K562 (cell line): ENCODE measurements around the gene GPR39. TPM values are rescaled to one million over a fixed set of nuclear protein-coding genes. Genes with fewer than 3 reads are reported as not detected.

ENCODE experiments used
- ATAC-seq: fragments of 200-7000 bp; cut with Tn5 transposase; 3 replicates; pipeline ENCODE4 v1.9.1; 2020; ENCODE audit warnings: moderate library complexity
- BruUV-seq: library from RNA; stranded (reverse); fragments of 400-500 nt; replicated peaks from 2 replicates; lab custom pipeline; 2021; lab: Mats Ljungman, UMichigan
- CTCF ChIA-PET: fragments of 300-600 bp; formaldehyde crosslinking; extraction: SDS; loops from one replicate; lab custom pipeline; 2021; ENCODE audit warnings: low intra/inter-chr PET ratio; lab: Yijun Ruan, JAX
- POLR2A ChIA-PET: fragments of 300-600, 350-650 bp; sonication (Branson Sonifier 250); formaldehyde crosslinking; extraction: SDS; loops from one replicate; lab custom pipeline; 2021; ENCODE audit warnings: antibody characterized with exemption, inconsistent platforms; lab: Yijun Ruan, JAX
- DNase-seq, 4 experiments: peaks; one replicate each; pipeline versions ENCODE4 v3.0.0 to v3.0.0-alpha.2; 2011 to 2018; ENCODE audit warnings: low spot score in 3 of 4, mixed read lengths in 3 of 4; ENCODE audit errors: extremely low read depth in 1 of 4
- FAIRE-seq: peaks from 2 replicates; lab custom pipeline; 2011; peaks lifted over from hg19 to GRCh38; lab: Jason Lieb, UNC
- H2AFZ ChIP-seq: 2 replicates; pipeline ENCODE4 v1.6.0; 2011; ENCODE audit warnings: low read depth, low read length, control low read depth, inconsistent platforms
- H3K27ac ChIP-seq: fragments of 200-600 bp; 3 replicates; pipeline ENCODE4 v1.8.0; 2011; ENCODE audit warnings: low read depth, mild to moderate bottlenecking, control low read depth, inconsistent platforms, low read length, moderate library complexity, mixed read lengths; ENCODE audit errors: extremely low read depth
- H3K27me3 ChIP-seq, 2 experiments: fragments of 300-600 bp in 1 of 2; 2 replicates in 1 of 2; 3 replicates in 1 of 2; pipeline versions ENCODE4 v1.6.0 to v1.8.0; 2011; ENCODE audit warnings: inconsistent platforms in 2 of 2, low read length in 2 of 2, mild to moderate bottlenecking in 1 of 2, mixed read lengths in 1 of 2, moderate library complexity in 1 of 2; ENCODE audit not compliant: control insufficient read depth in 2 of 2, insufficient read depth in 2 of 2
- H3K36me3 ChIP-seq: fragments of 300-600 bp; 3 replicates; pipeline ENCODE4 v1.8.0; 2011; ENCODE audit warnings: mild to moderate bottlenecking, low read length, inconsistent platforms; ENCODE audit not compliant: control insufficient read depth, insufficient read depth
- H3K4me1 ChIP-seq, 2 experiments: fragments of 200-600 bp in 1 of 2; replicated peaks in 1 of 2; 2 replicates in 1 of 2; 3 replicates in 1 of 2; pipeline versions ENCODE4 v1.5.1 to v1.8.0; 2011; ENCODE audit warnings: inconsistent platforms in 2 of 2, low read length in 2 of 2, mild to moderate bottlenecking in 1 of 2, mixed read lengths in 1 of 2, moderate library complexity in 1 of 2; ENCODE audit not compliant: control insufficient read depth in 2 of 2, insufficient read depth in 2 of 2
- H3K4me2 ChIP-seq: 2 replicates; pipeline ENCODE4 v1.6.1; 2011; ENCODE audit warnings: low read length, control low read depth, inconsistent platforms, mixed read lengths; ENCODE audit not compliant: insufficient read depth
- H3K4me3 ChIP-seq: fragments of 200-600 bp; sonication (generic), shearing (Covaris generic); 2 replicates; pipeline ENCODE4 v1.5.1; 2016; ENCODE audit warnings: control low read depth, inconsistent platforms
- H3K79me2 ChIP-seq: fragments of 200-600 bp; 3 replicates; pipeline ENCODE4 v1.8.0; 2011; ENCODE audit warnings: low read length, inconsistent platforms; ENCODE audit not compliant: control insufficient read depth, insufficient read depth
- H3K9ac ChIP-seq, 2 experiments: 2 replicates each; pipeline versions ENCODE4 v1.6.0 to v1.6.1; 2011; ENCODE audit warnings: low read depth in 2 of 2, low read length in 2 of 2, control low read depth in 1 of 2, inconsistent platforms in 1 of 2, mild to moderate bottlenecking in 1 of 2, mixed read lengths in 1 of 2; ENCODE audit not compliant: insufficient read depth in 1 of 2
- H3K9me1 ChIP-seq: one replicate; pipeline ENCODE4 v1.6.0; 2011; ENCODE audit warnings: inconsistent platforms, mild to moderate bottlenecking, low read length, moderate library complexity; ENCODE audit not compliant: control insufficient read depth, insufficient read depth
- H3K9me3 ChIP-seq: replicated peaks from 2 replicates; pipeline ENCODE4 v1.5.1; 2011; ENCODE audit warnings: low read depth, low read length, inconsistent platforms; ENCODE audit not compliant: control insufficient read depth, insufficient read depth
- H4K20me1 ChIP-seq: replicated peaks from 2 replicates; pipeline ENCODE4 v1.6.1; 2011; ENCODE audit warnings: low read length, inconsistent platforms, mixed read lengths; ENCODE audit not compliant: control insufficient read depth, insufficient read depth
- JUNB ChIP-seq: fragments of 450-650 bp; formaldehyde crosslinking; conservative IDR thresholded peaks from 2 replicates; pipeline ENCODE4 v1.4.0; 2020; ENCODE audit warnings: mild to moderate bottlenecking
- LCOR ChIP-seq: sonication (generic); formaldehyde crosslinking; IDR thresholded peaks from 2 replicates; pipeline ENCODE4 v1.8.0; 2022; ENCODE audit warnings: mild to moderate bottlenecking, missing genetic modification reagents
- MTA2 ChIP-seq: fragments of 450-650 bp; IDR thresholded peaks from 2 replicates; pipeline ENCODE4 v1.6.1; 2016; ENCODE audit warnings: low read depth
- RBM22 ChIP-seq: fragments of 200-400 bp; formaldehyde crosslinking; IDR thresholded peaks from 2 replicates; pipeline ENCODE4 v1.6.1; 2018; ENCODE audit warnings: low read length, low read depth; ENCODE audit not compliant: poor library complexity, severe bottlenecking
- SUPT5H ChIP-seq: fragments of 450-650 bp; IDR thresholded peaks from 2 replicates; pipeline ENCODE4 v1.6.1; 2016
- TCF3 ChIP-seq: sonication (generic); formaldehyde crosslinking; IDR thresholded peaks from 2 replicates; pipeline ENCODE4 v1.4.0; 2020; ENCODE audit warnings: mild to moderate bottlenecking, missing genetic modification reagents
- VEZF1 ChIP-seq: fragments of 200-800 bp; sonication (Bioruptor generic); IDR thresholded peaks from 2 replicates; pipeline ENCODE4 v1.6.1; 2017; ENCODE audit warnings: missing genetic modification characterization, missing compliant biosample characterization
- ZNF140 ChIP-seq: fragments of 250-450 bp; sonication (Bioruptor Pico); IDR thresholded peaks from 2 replicates; pipeline ENCODE4 v1.8.0; 2021; ENCODE audit warnings: moderate library complexity, mild to moderate bottlenecking, inconsistent platforms
- ZNF431 ChIP-seq: sonication (generic); formaldehyde crosslinking; IDR thresholded peaks from 2 replicates; pipeline ENCODE4 v1.8.0; 2022; ENCODE audit warnings: mild to moderate bottlenecking, missing genetic modification reagents
- ZNF584 ChIP-seq: fragments of 200-800 bp; sonication (Bioruptor generic); IDR thresholded peaks from 2 replicates; pipeline ENCODE4 v1.6.1; 2016; ENCODE audit warnings: low read depth, mild to moderate bottlenecking, missing genetic modification characterization, missing compliant biosample characterization
- WGBS: fragments of 100-300 bp; shearing (Covaris generic); methylation state at CpG from one replicate; pipeline ENCODE4 v1.1.6; 2016; ENCODE audit warnings: low coverage, mixed read lengths; ENCODE audit not compliant: insufficient coverage; ENCODE audit errors: missing lambda C conversion rate; 5-methylcytosine and 5-hydroxymethylcytosine counted together
- in situ Hi-C: fragments of 300-500 bp; cut with MboI; formaldehyde crosslinking; loops from 4 replicates; pipeline ENCODE4 v1.15.0; 2018; ENCODE audit warnings: inconsistent platforms, mixed read lengths
- intact Hi-C: fragments of 100-400 bp; cut with micrococcal nuclease; formaldehyde crosslinking; loops from 2 replicates; pipeline ENCODE4 v1.14.2; 2022
- polyA plus RNA-seq, 8 experiments: library from polyadenylated mRNA; depleted of rRNA in 4 of 8; stranded (reverse) in 5 of 8; unstranded in 3 of 8; fragments of >200 nt; fragmentation: Nextera tagmentation in 2 of 8; fragmentation: Illumina TruSeq in 1 of 8; extraction: Ambion mirVana in 2 of 8; extraction: Trizol in 1 of 8; gene quantifications; 2 replicates each; pipeline versions ENCODE4 v1.2.1 to v1.2.3, GENCODE V29; 2011 to 2014; ENCODE audit warnings: inconsistent platforms in 1 of 8, missing spikeins in 1 of 8
- total RNA-seq, 7 experiments: library from RNA; depleted of rRNA in 6 of 7; stranded (reverse); fragments of >200 nt in 6 of 7; fragmentation: Illumina TruSeq in 2 of 7; extraction: Trizol in 2 of 7; gene quantifications; 2 replicates each; pipeline versions ENCODE4 v1.2.1 to v1.2.3, GENCODE V29; 2011 to 2021; ENCODE audit warnings: low replicate concordance in 1 of 7
- TF ChIP-seq, protein P1 (sequence below): fragments of 250-450 bp; sonication (Bioruptor Pico); IDR thresholded peaks from 2 replicates; pipeline ENCODE4 v1.8.0; 2022; ENCODE audit warnings: inconsistent platforms, mild to moderate bottlenecking, moderate library complexity, borderline replicate concordance

GPR39 gene
- total and polyA plus RNA-seq, 9 of the 15 experiments (the other 6 are each of a cell fraction or from before 2014, with no cell fraction given): 0.04 TPM; not detected in 8

DNA sequence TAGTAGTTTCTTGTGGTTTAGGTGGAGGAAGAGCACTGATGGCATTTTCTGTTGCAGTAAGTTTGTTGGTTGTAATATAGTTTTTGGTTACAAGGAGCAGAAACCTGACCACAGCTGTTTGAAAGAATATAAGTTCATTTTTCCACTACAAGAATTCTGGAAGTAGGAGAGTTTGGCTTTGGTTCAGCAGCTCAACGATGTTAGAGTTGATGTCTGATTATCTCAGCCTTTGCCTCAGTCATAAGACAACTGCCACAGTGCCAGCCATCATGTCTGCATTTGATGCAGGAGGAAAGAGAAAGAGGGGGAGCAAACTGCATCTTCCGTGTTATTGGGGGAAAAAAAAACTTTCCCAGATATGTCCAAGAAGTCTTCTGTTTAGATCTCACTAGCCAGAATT, 134.3 kb downstream of the GPR39 start:
- Histone ChIP-seq H3K79me2 (no peaks in the 10 kb centered on the region), H4K20me1 (no peaks in the 10 kb centered on the region), H3K4me2 (no peak overlapping the region), H3K27ac (no peak overlapping the region), H3K4me3 (no peak overlapping the region), H2AFZ (no peak overlapping the region), H3K9me1 (no peaks in the 10 kb centered on the region), H3K27me3 (no peaks in the 10 kb centered on the region), H3K9me3 (no peaks in the 10 kb centered on the region), H3K4me1 (no peaks in the 10 kb centered on the region), H3K9ac (no peak overlapping the region), H3K36me3 (no peaks in the 10 kb centered on the region)
- ChIA-PET POLR2A (no interaction called here), CTCF (no interaction called here)
- in situ Hi-C loops (no loop called here), intact Hi-C loops (no loop called here)
- ATAC-seq (no peak), DNase-seq (no peak), FAIRE-seq (no peak)
- no peak for TF ChIP-seq ZNF140
- TF ChIP-seq, protein P1, sequence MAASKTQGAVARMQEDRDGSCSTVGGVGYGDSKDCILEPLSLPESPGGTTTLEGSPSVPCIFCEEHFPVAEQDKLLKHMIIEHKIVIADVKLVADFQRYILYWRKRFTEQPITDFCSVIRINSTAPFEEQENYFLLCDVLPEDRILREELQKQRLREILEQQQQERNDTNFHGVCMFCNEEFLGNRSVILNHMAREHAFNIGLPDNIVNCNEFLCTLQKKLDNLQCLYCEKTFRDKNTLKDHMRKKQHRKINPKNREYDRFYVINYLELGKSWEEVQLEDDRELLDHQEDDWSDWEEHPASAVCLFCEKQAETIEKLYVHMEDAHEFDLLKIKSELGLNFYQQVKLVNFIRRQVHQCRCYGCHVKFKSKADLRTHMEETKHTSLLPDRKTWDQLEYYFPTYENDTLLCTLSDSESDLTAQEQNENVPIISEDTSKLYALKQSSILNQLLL (CRISPR knock-in tag): no peak
- TF ChIP-seq ZNF431 (CRISPR knock-in tag): no peak
- no peak for TF ChIP-seq VEZF1
- TF ChIP-seq ZNF584 (CRISPR knock-in tag): no peak
- no peak for TF ChIP-seq LCOR
- TF ChIP-seq MTA2: no peak
- no peak for TF ChIP-seq RBM22
- TF ChIP-seq SUPT5H: no peak
- TF ChIP-seq TCF3 (CRISPR knock-in tag): no peak
- TF ChIP-seq JUNB (CRISPR knock-in tag): no peak
- 0% methylated on average over 2 of the region's 2 CpGs for WGBS
- no TSS peak for BruUV-seq
